ENCODE measurements around the gene GIGYF1. TPM values are rescaled to one million over a fixed set of nuclear protein-coding genes. Genes with fewer than 3 reads are reported as not detected.

Gene GIGYF1
- total and polyA plus RNA-seq, 2 donors (not counting 3 experiments of a cell fraction or from before 2014, with no cell fraction given): 13.6 to 46.3 TPM

DNA sequence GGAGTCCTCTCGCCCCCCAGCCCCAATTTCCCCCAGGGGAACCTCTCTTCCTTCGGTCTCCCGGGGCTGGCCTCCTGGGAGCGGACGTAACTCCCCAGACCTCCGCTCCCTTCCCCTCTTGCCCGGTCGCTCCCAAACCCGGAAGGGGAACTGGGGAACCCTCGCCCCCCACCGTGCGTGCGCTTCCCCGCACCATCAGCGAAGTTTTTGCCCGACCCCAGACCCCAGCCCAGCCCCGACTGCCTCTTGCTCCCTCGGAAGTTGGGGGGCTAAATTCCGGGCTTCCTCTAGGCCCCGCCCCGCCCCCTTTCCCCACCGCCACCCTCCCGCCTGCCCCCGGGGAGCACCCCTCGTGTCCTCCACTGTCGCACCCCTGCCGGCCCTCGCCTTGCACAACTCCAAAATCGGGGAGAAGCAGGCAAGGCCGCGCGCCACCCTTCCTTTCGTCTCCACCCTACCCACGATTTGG is 20.1 kb downstream of the GIGYF1 start:
- Histone ChIP-seq H4K20me1 (replicated peaks; ENCODE audit: control insufficient read depth, extremely low read depth, insufficient read depth, low read length) (no peaks in the 10 kb centered on the region), H3K4me1 (ENCODE audit: control insufficient read depth, extremely low read depth, insufficient read depth, low read length) (peaks cover 4% of the 10 kb centered on the region), H3K79me2 (ENCODE audit: control insufficient read depth, insufficient read depth, low read length) (peaks cover 28% of the 10 kb centered on the region), H3K36me3 (ENCODE audit: control insufficient read depth in 2 of 2, extremely low read depth in 1 of 2, insufficient read depth in 2 of 2, low read length in 2 of 2) (peaks cover 8 to 23% of the 10 kb centered on the region in 2 experiments), H3K27ac (ENCODE audit: insufficient read depth, low read depth, low read length) (peak overlapping the region; percentile 42), H3K9ac (replicated peaks; ENCODE audit: extremely low read depth, insufficient read depth, low read length) (peak overlapping the region; percentile 93), H3K4me3 (replicated peaks in 1 of 3; ENCODE audit: insufficient read depth in 1 of 3, low read depth in 1 of 3, low read length in 3 of 3) (peak overlapping the region; percentile 70 to 88 (median 86)), H3K9me3 (replicated peaks; ENCODE audit: control insufficient read depth, insufficient read depth, low read length) (no peaks in the 10 kb centered on the region), H2AFZ (ENCODE audit: low read depth, low read length) (peak overlapping the region; percentile 52), H3K27me3 (ENCODE audit: control insufficient read depth in 2 of 2, insufficient read depth in 2 of 2, low read length in 2 of 2) (peaks cover 2 to 5% of the 10 kb centered on the region in 2 experiments), H3K9me1 (replicated peaks; ENCODE audit: control insufficient read depth, extremely low read depth, insufficient read depth, low read length) (no peaks in the 10 kb centered on the region), H3K4me2 (ENCODE audit: insufficient read depth, low read length) (peak overlapping the region; percentile 74)
- TF ChIP-seq, protein P1, sequence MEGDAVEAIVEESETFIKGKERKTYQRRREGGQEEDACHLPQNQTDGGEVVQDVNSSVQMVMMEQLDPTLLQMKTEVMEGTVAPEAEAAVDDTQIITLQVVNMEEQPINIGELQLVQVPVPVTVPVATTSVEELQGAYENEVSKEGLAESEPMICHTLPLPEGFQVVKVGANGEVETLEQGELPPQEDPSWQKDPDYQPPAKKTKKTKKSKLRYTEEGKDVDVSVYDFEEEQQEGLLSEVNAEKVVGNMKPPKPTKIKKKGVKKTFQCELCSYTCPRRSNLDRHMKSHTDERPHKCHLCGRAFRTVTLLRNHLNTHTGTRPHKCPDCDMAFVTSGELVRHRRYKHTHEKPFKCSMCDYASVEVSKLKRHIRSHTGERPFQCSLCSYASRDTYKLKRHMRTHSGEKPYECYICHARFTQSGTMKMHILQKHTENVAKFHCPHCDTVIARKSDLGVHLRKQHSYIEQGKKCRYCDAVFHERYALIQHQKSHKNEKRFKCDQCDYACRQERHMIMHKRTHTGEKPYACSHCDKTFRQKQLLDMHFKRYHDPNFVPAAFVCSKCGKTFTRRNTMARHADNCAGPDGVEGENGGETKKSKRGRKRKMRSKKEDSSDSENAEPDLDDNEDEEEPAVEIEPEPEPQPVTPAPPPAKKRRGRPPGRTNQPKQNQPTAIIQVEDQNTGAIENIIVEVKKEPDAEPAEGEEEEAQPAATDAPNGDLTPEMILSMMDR (IDR thresholded peaks at IDR 0.05; ENCODE audit: extremely low read depth in 1 of 2, insufficient read depth in 1 of 2, low read depth in 1 of 2, low read length in 2 of 2): no peak
- TF ChIP-seq POLR2A (IDR thresholded peaks at IDR 0.05; ENCODE audit: low read depth, low read length): no peak
- no peak for TF ChIP-seq MYC (IDR thresholded peaks at IDR 0.05; ENCODE audit: low read depth, low read length)
- no peak for TF ChIP-seq FOS (IDR thresholded peaks at IDR 0.05; ENCODE audit: borderline replicate concordance, insufficient read depth, low read length)
- TF ChIP-seq GATA2 (IDR thresholded peaks at IDR 0.05; ENCODE audit: insufficient read depth, insufficient read length, low read depth, low read length): no peak
- TF ChIP-seq EZH2 (IDR thresholded peaks at IDR 0.05; ENCODE audit: borderline replicate concordance, low read depth, low read length, severe bottlenecking): no peak
- no peak for TF ChIP-seq POLR2AphosphoS5 (IDR thresholded peaks at IDR 0.05; ENCODE audit: insufficient read depth, low read depth, low read length)
- TF ChIP-seq, protein P2, sequence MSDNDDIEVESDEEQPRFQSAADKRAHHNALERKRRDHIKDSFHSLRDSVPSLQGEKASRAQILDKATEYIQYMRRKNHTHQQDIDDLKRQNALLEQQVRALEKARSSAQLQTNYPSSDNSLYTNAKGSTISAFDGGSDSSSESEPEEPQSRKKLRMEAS (IDR thresholded peaks at IDR 0.05; ENCODE audit: insufficient read depth, insufficient read length): no peak
- no peak for TF ChIP-seq JUN (IDR thresholded peaks at IDR 0.05; ENCODE audit: borderline replicate concordance, insufficient read depth, insufficient read length, low read depth)
- ChIA-PET POLR2A (interaction anchor here (1.3 kb wide), 1 partner anchor 89 kb away, joined by 14 read pairs; the partner anchor contains the start of genes FBXO24 and LRCH4), CTCF (interaction anchor here (1.4 kb wide), 1 partner anchor 9 kb away, joined by 4 read pairs; no protein-coding TSS in a partner anchor)
- intact Hi-C loops (cut with micrococcal nuclease): loop anchor here (1.0 kb wide), 7 partner anchors 17 to 88 kb away; partner anchors contain the start of genes ACTL6B, FBXO24, LRCH4 and MOSPD3
- BruUV-seq (replicated peaks): no TSS peak
- dilution Hi-C loops (cut with MboI; ENCODE audit: extremely low pct_ligation_motif_present, low sequenced_read_pairs): no loop called here
- FAIRE-seq (no peak), DNase-seq (ENCODE audit: low read depth, low spot score) (no peak)

Measured in endothelial cell of umbilical vein (primary cell).